H9 (cell line): Measurements from ENCODE around the gene METTL27. TPM values are rescaled to one million over a fixed set of nuclear protein-coding genes. Genes with fewer than 3 reads are reported as not detected.

Experiments
- DNase-seq: peaks from one replicate; pipeline ENCODE4 v3.0.0-alpha.2; 2017
- H2AFZ ChIP-seq: one replicate; pipeline ENCODE4 v1.6.1; 2013; ENCODE audit warnings: mild to moderate bottlenecking, low read length, control low read depth, moderate library complexity
- H2AK5ac ChIP-seq: 2 replicates; pipeline ENCODE4 v1.6.1; 2013; ENCODE audit warnings: low read length, control low read depth, mixed read lengths; ENCODE audit not compliant: insufficient read length
- H2BK120ac ChIP-seq: one replicate; pipeline ENCODE4 v1.6.1; 2013; ENCODE audit warnings: low read depth, mild to moderate bottlenecking, low read length, control low read depth, inconsistent platforms; ENCODE audit not compliant: poor library complexity, severe bottlenecking
- H2BK12ac ChIP-seq: 2 replicates; pipeline ENCODE4 v1.6.1; 2013; ENCODE audit warnings: low read length, control low read depth, mixed read lengths, low read depth; ENCODE audit not compliant: insufficient read length
- H2BK15ac ChIP-seq: 2 replicates; pipeline ENCODE4 v1.6.1; 2013; ENCODE audit warnings: low read depth, low read length, control low read depth
- H2BK20ac ChIP-seq: one replicate; pipeline ENCODE4 v1.6.1; 2013; ENCODE audit warnings: low read depth, mild to moderate bottlenecking, low read length, control low read depth, inconsistent platforms; ENCODE audit not compliant: poor library complexity, severe bottlenecking
- H2BK5ac ChIP-seq: 2 replicates; pipeline ENCODE4 v1.6.1; 2013; ENCODE audit warnings: low read length, control low read depth, mixed read lengths; ENCODE audit not compliant: insufficient read length
- H3K14ac ChIP-seq: 2 replicates; pipeline ENCODE4 v1.6.1; 2013; ENCODE audit warnings: low read length, control low read depth; ENCODE audit not compliant: insufficient read depth
- H3K18ac ChIP-seq: 2 replicates; pipeline ENCODE4 v1.6.1; 2013; ENCODE audit warnings: low read depth, mild to moderate bottlenecking, mixed read lengths, low read length, control low read depth; ENCODE audit not compliant: insufficient read length
- H3K23ac ChIP-seq: 2 replicates; pipeline ENCODE4 v1.6.1; 2013; ENCODE audit warnings: low read length, control low read depth, mixed read lengths, low read depth; ENCODE audit not compliant: insufficient read length
- H3K23me2 ChIP-seq: 2 replicates; pipeline ENCODE4 v1.6.1; 2013; ENCODE audit warnings: low read depth, mild to moderate bottlenecking, mixed read lengths, low read length, control low read depth; ENCODE audit not compliant: insufficient read length, poor library complexity, severe bottlenecking
- H3K27ac ChIP-seq: 2 replicates; pipeline ENCODE4 v1.5.1; 2013; ENCODE audit warnings: low read length, control low read depth, mixed read lengths, low read depth; ENCODE audit not compliant: insufficient read length
- H3K27me3 ChIP-seq: 2 replicates; pipeline ENCODE4 v1.6.1; 2013; ENCODE audit warnings: low read length, control low read depth, inconsistent platforms; ENCODE audit not compliant: insufficient read depth
- H3K4ac ChIP-seq: 2 replicates; pipeline ENCODE4 v1.6.1; 2013; ENCODE audit warnings: low read depth, mild to moderate bottlenecking, control low read depth, inconsistent platforms, low read length, moderate library complexity
- H3K4me1 ChIP-seq: 2 replicates; pipeline ENCODE4 v1.6.1; 2013; ENCODE audit warnings: low read length, control low read depth, inconsistent platforms; ENCODE audit not compliant: insufficient read depth
- H3K4me2 ChIP-seq: 2 replicates; pipeline ENCODE4 v1.6.1; 2013; ENCODE audit warnings: low read length, control low read depth, mixed read lengths; ENCODE audit not compliant: insufficient read length, insufficient read depth
- H3K56ac ChIP-seq: 2 replicates; pipeline ENCODE4 v1.6.1; 2013; ENCODE audit warnings: low read depth, mild to moderate bottlenecking, mixed read lengths, low read length, control low read depth; ENCODE audit not compliant: insufficient read length
- H3K79me1 ChIP-seq: 2 replicates; pipeline ENCODE4 v1.6.1; 2013; ENCODE audit warnings: low read depth, mild to moderate bottlenecking, moderate library complexity, low read length, control low read depth, inconsistent platforms; ENCODE audit not compliant: insufficient read depth, poor library complexity, severe bottlenecking
- H3K79me2 ChIP-seq: 2 replicates; pipeline ENCODE4 v1.6.1; 2013; ENCODE audit warnings: low read length, control low read depth, inconsistent platforms; ENCODE audit not compliant: insufficient read depth
- H3K9ac ChIP-seq: 2 replicates; pipeline ENCODE4 v1.6.1; 2013; ENCODE audit warnings: low read length, control low read depth, mixed read lengths; ENCODE audit not compliant: insufficient read length; ENCODE audit errors: extremely low read depth
- H3K9me3 ChIP-seq: one replicate; pipeline ENCODE4 v1.6.1; 2013; ENCODE audit warnings: low read depth, low read length, inconsistent platforms; ENCODE audit not compliant: control insufficient read depth
- H3T11ph ChIP-seq: one replicate; pipeline ENCODE4 v1.6.1; 2013; ENCODE audit warnings: mild to moderate bottlenecking, low read length, control low read depth, inconsistent platforms
- H4K20me1 ChIP-seq: one replicate; pipeline ENCODE4 v1.6.1; 2013; ENCODE audit not compliant: control insufficient read depth, insufficient read length, insufficient read depth
- H4K5ac ChIP-seq: 2 replicates; pipeline ENCODE4 v1.6.1; 2013; ENCODE audit warnings: low read depth, mild to moderate bottlenecking, mixed read lengths, low read length, control low read depth; ENCODE audit not compliant: insufficient read length
- H4K8ac ChIP-seq: replicated peaks from 2 replicates; pipeline ENCODE4 v1.6.1; 2013; ENCODE audit warnings: low read length, control low read depth, mixed read lengths, low read depth; ENCODE audit not compliant: insufficient read length
- H4K91ac ChIP-seq: 2 replicates; pipeline ENCODE4 v1.6.1; 2013; ENCODE audit warnings: low read depth, mild to moderate bottlenecking, moderate library complexity, mixed read lengths, low read length, control low read depth; ENCODE audit not compliant: insufficient read length
- H3K27ac Mint-ChIP-seq, 3 experiments: 2 replicates in 2 of 3; 3 replicates in 1 of 3; pipeline ENCODE4 v1.8.0; 2020 to 2021; ENCODE audit warnings: mixed read lengths in 3 of 3, mild to moderate bottlenecking in 1 of 3, moderate library complexity in 1 of 3
- H3K27me3 Mint-ChIP-seq: 2 replicates; pipeline ENCODE4 v1.8.0; 2021; ENCODE audit warnings: low read depth, mild to moderate bottlenecking, moderate library complexity, mixed read lengths
- H3K36me3 Mint-ChIP-seq, 3 experiments: 2 replicates in 2 of 3; 3 replicates in 1 of 3; pipeline ENCODE4 v1.8.0; 2020 to 2021; ENCODE audit warnings: low read depth in 3 of 3, mixed read lengths in 3 of 3; ENCODE audit not compliant: insufficient read depth in 1 of 3
- H3K4me1 Mint-ChIP-seq, 2 experiments: 2 replicates each; pipeline ENCODE4 v1.8.0; 2020; ENCODE audit warnings: mixed read lengths in 2 of 2
- H3K4me3 Mint-ChIP-seq, 2 experiments: 2 replicates in 1 of 2; 3 replicates in 1 of 2; pipeline ENCODE4 v1.8.0; 2020 to 2021; ENCODE audit warnings: mild to moderate bottlenecking in 2 of 2, mixed read lengths in 2 of 2, moderate library complexity in 1 of 2
- H3K9me3 Mint-ChIP-seq, 2 experiments: 2 replicates in 1 of 2; 3 replicates in 1 of 2; pipeline ENCODE4 v1.8.0; 2020; ENCODE audit warnings: mild to moderate bottlenecking in 2 of 2, mixed read lengths in 2 of 2, moderate library complexity in 1 of 2
- CTCF ChIP-seq: fragments of 200-600 bp; sonication (generic); conservative IDR thresholded peaks from 3 replicates; pipeline ENCODE4 v1.8.0; 2021; ENCODE audit warnings: antibody characterized with exemption, mild to moderate bottlenecking
- WGBS: extraction: QIAGEN DNeasy Blood & Tissue Kit; methylation state at CpG from one replicate; pipeline ENCODE4 v1.1.7; 2013; ENCODE audit warnings: missing lambda C conversion rate, low lambda C conversion rate, mixed read lengths; ENCODE audit not compliant: insufficient read length; ENCODE audit errors: extremely low coverage; 5-methylcytosine and 5-hydroxymethylcytosine counted together
- total RNA-seq: library from RNA; stranded (reverse); gene quantifications from 2 replicates; pipeline ENCODE4 v1.2.1, GENCODE V29; 2021

The METTL27 gene
- total RNA-seq, 1 experiment from 2014 or later: 13.5 TPM

DNA sequence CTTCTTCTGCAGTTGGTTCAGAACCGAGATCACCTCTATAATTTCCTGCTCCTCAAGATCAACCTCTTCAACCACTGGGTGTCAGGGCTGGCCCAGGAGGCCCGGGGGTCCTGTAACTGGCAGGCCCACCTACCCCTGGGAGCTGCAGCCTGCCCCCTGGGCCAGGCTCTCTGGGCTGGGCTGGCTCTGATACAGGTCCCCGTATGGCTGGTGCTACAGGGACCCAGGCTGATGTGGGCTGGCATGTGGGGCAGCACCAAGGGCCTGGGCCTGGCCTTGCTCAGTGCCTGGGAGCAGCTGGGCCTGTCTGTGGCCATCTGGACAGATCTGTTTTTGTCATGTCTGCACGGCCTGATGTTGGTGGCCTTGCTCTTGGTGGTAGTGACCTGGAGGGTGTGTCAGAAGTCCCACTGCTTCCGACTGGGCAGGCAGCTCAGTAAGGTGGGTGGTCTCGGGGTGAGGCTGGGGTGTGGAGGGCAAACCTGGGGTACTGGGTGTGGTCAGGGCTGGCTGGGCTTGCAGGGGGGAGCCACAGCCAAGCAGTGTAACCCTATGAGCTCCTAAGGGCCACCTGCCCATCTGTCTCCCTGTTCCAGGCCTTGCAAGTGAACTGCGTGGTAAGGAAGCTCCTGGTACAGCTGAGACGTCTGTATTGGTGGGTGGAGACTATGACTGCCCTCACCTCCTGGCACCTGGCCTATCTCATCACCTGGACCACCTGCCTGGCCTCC lies 22.8 kb upstream of the METTL27 start:
- Histone ChIP-seq H3K4ac (no peak overlapping the region), H3K9me3 (no peaks in the 10 kb centered on the region), H3K27me3 (no peaks in the 10 kb centered on the region), H2BK120ac (no peak overlapping the region), H3K4me2 (no peak overlapping the region), H2BK5ac (no peak overlapping the region), H3K79me1 (no peaks in the 10 kb centered on the region), H3K9ac (no peak overlapping the region), H4K5ac (no peak overlapping the region), H2AFZ (no peak overlapping the region), H4K8ac (no peak overlapping the region), H3T11ph (no peak overlapping the region), H3K23ac (no peak overlapping the region), H2BK12ac (no peak overlapping the region), H3K23me2 (no peaks in the 10 kb centered on the region), H3K4me1 (no peaks in the 10 kb centered on the region; the same call in 1 of the 2 replicates), H3K14ac (no peak overlapping the region), H3K18ac (no peak overlapping the region), H2BK20ac (no peak overlapping the region), H3K27ac (no peak overlapping the region), H3K79me2 (no peaks in the 10 kb centered on the region), H4K91ac (no peak overlapping the region), H2BK15ac (no peak overlapping the region), H2AK5ac (no peak overlapping the region), H3K56ac (no peak overlapping the region), H4K20me1 (no peaks in the 10 kb centered on the region)
- Mint-ChIP-seq H3K27ac (no peak overlapping the region; a peak in 1 of 7 replicates), H3K4me3 (no peak overlapping the region), H3K36me3 (no peaks in the 10 kb centered on the region; a peak in 1 of 7 replicates), H3K9me3 (no peaks in the 10 kb centered on the region; a peak in 1 of 5 replicates), H3K27me3 (peaks cover 5% of the 10 kb centered on the region), H3K4me1 (peaks cover 4 to 8% of the 10 kb centered on the region in 2 experiments)
- TF ChIP-seq CTCF: no peak
- no CpG with 5 or more reads among the region's 8 CpGs for WGBS
- DNase-seq: peak; percentile 22
